Measurements from ENCODE around the gene TP53BP2.

- TF ChIP-seq POLR2A (IDR thresholded peaks at IDR 0.05; ENCODE audit: low read depth, low read length) = no peak
- no peak for TF ChIP-seq TAF1 (IDR thresholded peaks at IDR 0.05; ENCODE audit: borderline replicate concordance, low read depth, low read length)
These were observed 52.0 kb downstream of the TP53BP2 start for GRCh38 chr1:223793716-223794115.

All from GM12892 (cell line).